ENCODE data around the gene CA11. TPM values are rescaled to one million over a fixed set of nuclear protein-coding genes. Genes with fewer than 3 reads are reported as not detected.

The CA11 gene
- total RNA-seq, result 0.78 and 1.4 TPM in 2 replicates

DNA sequence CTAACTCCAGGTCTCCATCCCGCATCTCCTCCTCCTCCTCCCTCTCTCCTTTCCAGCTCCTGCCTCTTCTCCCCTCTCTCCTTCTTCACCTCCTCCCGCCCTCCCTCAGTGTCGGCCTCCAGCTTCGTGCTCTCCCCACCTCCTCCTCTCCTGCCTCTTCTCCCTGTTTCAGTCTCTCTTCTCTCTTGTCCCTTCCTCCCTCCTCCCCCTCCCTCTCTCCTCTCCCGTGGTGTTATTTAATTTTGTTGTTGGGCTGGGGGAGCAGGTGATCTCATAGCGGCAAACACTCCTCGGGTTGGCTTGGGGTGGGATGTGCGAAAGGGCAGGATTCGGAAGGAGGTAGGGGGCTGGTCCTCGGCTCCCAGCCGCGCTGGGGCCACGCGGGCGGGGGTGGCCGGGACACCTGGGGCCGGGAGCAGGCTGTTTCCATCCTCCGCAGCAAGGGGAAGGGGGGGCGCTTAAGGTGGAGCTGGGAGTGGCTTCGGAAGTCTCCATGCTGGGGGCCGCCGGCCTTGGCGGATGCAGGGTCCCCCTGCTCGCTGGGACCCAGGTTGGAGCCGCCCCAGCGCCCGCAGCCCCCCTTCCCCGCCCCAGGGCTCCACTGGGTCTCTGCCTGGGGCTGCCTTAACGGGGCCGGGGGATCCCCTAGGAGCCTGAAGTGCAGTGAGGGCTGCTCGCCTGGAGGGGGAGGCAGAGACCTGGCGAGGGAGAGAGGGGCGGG, at the start of gene CA11:
Gene CA11 (minus strand): TSS at position 187 of the 721 bp plus-strand sequence. CDS start 555 bp downstream, outside the sequence.

DNA sequence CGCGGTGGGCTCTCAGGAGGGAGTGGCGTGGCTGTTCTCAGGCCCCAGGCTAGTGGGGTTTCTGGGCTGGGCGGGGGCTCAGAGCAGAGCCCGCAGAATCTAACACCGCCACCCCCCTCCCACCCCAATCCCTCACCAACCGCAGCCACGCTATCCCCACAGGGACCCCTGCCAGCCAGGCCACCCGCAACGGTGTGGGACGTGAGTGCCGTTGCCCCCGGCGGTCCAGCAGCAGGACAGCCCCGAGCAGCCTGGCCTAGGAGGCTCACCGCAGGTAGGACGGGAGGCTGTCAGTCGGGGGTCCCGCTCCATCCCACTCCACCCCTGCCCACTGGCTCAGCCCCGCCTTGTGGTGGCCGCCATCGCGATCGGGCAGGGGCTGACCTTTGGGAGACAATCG, 27.0 kb upstream of the CA11 start, which contains the start of gene NTN5:
Gene NTN5 (minus strand): TSS at position 24 of the 400 bp plus-strand sequence. CDS start 2,031 bp downstream, outside the sequence.

DNA sequence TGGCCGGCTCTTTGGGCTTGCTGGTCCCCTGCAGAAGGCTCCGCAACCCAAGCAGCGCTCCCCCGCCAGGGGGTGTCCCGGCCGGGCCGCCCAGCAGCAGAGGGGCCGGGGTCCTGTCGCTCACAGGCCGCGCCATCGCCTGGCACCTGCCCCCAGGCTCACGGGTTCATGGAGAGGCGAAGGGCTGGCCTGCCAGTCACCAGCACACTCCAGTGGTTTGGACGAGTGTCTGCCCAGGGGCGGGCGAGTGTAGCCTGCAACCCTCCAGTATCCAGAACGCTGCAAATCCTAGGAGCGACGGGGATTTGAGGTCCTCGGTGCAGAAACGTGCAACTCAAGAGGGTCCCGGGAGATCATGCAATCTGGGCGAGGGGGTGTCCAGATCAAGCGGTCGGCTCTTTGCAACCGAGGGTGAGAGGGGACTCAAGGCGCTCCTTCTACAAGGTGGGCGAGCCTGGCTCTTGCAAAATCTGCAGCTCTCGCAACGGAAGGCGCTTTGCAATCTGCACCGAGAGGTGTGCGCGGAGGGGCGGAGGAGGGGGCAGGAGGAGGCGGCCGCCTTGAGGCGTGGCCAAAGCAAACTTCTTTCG, 9.0 kb downstream of the CA11 start, which contains the start of gene DBP:
Gene DBP (minus strand): TSS at position 521 of the 590 bp plus-strand sequence. CDS start 385 bp downstream, at position 136.

DNA sequence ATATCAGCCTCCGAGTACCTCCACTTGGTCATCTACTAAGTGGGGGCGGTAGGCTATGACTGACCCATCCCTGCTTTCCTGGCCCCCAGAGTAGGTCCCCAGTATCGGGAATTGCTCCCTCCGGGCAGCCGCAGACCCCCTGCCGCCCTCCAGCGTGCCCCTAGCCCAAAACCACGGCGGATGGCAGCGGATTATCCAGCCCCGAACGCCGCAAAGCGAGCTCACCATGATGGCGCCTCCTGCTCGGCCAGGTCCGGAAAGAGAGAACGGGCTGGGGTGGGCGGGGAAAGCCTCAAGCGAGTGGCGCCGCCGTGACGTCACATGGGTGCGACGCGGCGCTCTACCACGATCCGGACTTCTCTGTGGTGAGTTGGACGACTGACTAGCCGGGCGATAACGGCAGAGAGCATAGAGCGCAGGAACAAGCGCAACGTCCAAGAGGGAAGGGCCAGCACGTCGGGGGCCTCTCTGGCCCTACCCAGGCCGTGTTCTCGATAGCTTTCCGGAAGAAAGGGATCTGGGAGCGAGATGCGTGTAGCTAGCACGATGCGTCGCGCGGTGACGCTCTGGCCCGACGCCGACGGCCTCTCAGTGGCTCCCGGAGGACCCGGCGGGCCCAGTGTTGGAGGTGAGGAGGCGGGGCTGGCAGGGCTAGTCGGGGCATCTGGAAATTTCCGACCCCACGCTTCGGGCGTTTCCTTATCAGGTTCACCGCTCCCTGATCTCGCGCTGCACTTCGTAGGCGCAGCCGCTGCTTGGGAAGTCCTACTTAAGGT, 26.9 kb downstream of the CA11 start, which contains the start of the genes RPL18 and SPHK2:
Gene RPL18 (minus strand): TSS at position 263 of the 776 bp plus-strand sequence. CDS start 35 bp downstream, at position 228.
Gene SPHK2 (plus strand): TSS at position 591 of the 776 bp plus-strand sequence. CDS start 1,009 bp downstream, outside the sequence.

DNA sequence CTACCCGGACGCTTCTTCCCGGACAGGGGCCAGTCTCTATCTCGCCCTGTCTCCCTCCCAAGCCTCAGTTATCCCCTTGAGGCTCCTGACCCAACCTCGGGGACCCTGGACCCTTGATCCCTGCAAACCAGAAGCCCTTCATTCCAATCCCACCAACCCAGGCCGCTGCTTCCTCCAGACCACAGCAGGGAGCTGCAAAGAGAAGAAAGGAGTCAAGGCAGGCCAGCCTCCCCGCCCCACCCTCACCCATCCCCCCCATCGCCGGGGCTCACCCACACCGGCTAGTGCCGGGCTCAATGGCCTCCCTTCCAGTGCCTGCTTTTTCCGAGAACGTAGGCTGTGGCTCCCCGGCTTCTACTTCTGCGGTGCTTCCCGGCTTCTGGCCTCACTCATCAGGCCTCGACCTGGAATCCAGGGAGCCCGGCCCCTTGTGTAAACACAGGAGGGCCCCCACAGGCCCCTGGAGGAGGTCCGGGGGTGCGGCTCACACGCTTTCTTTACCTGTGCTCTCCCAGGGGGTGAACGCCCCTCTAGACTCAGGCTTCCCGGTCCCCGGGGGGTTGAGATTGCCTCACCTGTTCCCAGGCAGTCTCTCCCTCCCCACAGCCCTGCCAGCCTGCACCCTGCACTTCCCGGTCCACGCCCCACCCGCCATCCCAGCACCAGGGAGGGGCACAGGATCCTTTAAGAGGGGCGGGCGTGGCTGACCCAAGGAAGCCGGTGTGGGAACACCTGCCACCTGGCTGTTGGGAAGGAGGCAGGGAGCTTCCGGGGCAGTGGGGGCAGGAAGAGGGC, 31.4 kb downstream of the CA11 start, which contains the start of gene FAM83E:
Gene FAM83E (minus strand): TSS at position 641 of the 795 bp plus-strand sequence. CDS start 1,704 bp downstream, outside the sequence.

DNA sequence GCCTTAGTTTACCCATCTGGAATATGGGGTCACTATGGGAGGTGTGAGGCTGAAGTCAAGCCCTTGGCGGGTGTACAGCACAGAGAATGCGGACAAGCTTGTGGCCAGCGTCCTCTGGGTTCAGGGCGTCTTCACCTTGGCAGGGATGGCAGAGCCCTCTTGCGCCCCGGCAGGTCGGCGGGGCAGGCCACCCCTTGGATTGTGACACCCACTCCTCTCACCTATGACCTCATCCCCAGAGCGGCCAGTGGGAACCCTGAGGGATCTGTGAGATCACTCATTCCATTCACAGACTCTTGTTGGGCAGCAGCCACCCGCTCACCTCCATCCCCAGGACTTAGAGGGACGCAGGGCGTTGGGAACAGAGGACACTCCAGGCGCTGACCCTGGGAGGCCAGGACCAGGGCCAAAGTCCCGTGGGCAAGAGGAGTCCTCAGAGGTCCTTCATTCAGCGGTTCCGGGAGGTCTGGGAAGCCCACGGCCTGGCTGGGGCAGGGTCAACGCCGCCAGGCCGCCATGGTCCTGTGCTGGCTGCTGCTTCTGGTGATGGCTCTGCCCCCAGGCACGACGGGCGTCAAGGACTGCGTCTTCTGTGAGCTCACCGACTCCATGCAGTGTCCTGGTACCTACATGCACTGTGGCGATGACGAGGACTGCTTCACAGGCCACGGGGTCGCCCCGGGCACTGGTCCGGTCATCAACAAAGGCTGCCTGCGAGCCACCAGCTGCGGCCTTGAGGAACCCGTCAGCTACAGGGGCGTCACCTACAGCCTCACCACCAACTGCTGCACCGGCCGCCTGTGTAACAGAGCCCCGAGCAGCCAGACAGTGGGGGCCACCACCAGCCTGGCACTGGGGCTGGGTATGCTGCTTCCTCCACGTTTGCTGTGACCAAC, 39.3 kb downstream of the CA11 start, which contains the start of gene SPACA4:
Gene SPACA4 (plus strand): TSS at position 280 of the 896 bp plus-strand sequence. CDS start 237 bp downstream, at position 517.

Other genes with a start within 250 kb of the CA11 start
- gene GRWD1, start 200.2 kb downstream of the CA11 start, total RNA-seq, result 21.0 and 23.2 TPM in 2 replicates
- 0.65 TPM in 2 replicates for gene KCNJ14, start 190.6 kb downstream of the CA11 start, total RNA-seq
- gene CYTH2, start 176.8 kb downstream of the CA11 start, total RNA-seq, result 29.4 and 35.8 TPM in 2 replicates
- under 0.01 and 0.11 TPM in 2 replicates for gene LMTK3, start 134.4 kb downstream of the CA11 start, total RNA-seq
- gene SULT2B1, start 94.0 kb downstream of the CA11 start, total RNA-seq, result not detected in 2 replicates
- gene SPACA4, start 39.4 kb downstream of the CA11 start, total RNA-seq, result not detected in 2 replicates
- gene FAM83E, start 31.1 kb downstream of the CA11 start, total RNA-seq, result 0.65 TPM in 1 of 2 replicates, not detected in the other
- 1,190 and 1,683 TPM in 2 replicates for gene RPL18, start 27.0 kb downstream of the CA11 start, total RNA-seq
- gene SPHK2, start 26.7 kb downstream of the CA11 start, total RNA-seq, result 8.4 and 8.9 TPM in 2 replicates
- gene DBP, start 8.8 kb downstream of the CA11 start, total RNA-seq, result 4.5 and 5.0 TPM in 2 replicates
- 0.22 TPM in 1 of 2 replicates, not detected in the other for gene NTN5, start 26.8 kb upstream of the CA11 start, total RNA-seq
- gene FUT2, start 49.8 kb upstream of the CA11 start, total RNA-seq, result not detected in 2 replicates
- gene MAMSTR, start 73.5 kb upstream of the CA11 start, total RNA-seq, result 1.7 and 2.9 TPM in 2 replicates
- 0.91 and 1.3 TPM in 2 replicates for gene RASIP1, start 94.4 kb upstream of the CA11 start, total RNA-seq
- gene IZUMO1, start 100.7 kb upstream of the CA11 start, total RNA-seq, result not detected in 2 replicates
- 0.22 TPM in 1 of 2 replicates, not detected in the other for gene FUT1, start 106.5 kb upstream of the CA11 start, total RNA-seq
- gene FGF21, start 109.3 kb upstream of the CA11 start, total RNA-seq, result not detected in 2 replicates
- 21.4 and 28.0 TPM in 2 replicates for gene BCAT2, start 164.8 kb upstream of the CA11 start, total RNA-seq
- gene HSD17B14, start 190.3 kb upstream of the CA11 start, total RNA-seq, result 2.2 and 6.8 TPM in 2 replicates
- gene PLEKHA4, start 222.4 kb upstream of the CA11 start, total RNA-seq, result 23.1 and 31.3 TPM in 2 replicates
- 59.2 and 70.2 TPM in 2 replicates for gene PPP1R15A, start 226.2 kb upstream of the CA11 start, total RNA-seq

Data from articular chondrocyte of knee joint (primary cell).